Keratinocyte (primary cell): Measurements from ENCODE around the gene ERI2.

Experiments
- EZH2 ChIP-seq: IDR thresholded peaks from one replicate; pipeline ENCODE4 v1.6.1; 2012; ENCODE audit warnings: inconsistent platforms, mild to moderate bottlenecking, low read length, moderate library complexity
- TF ChIP-seq, protein P1 (sequence below), 3 experiments: IDR thresholded peaks in 1 of 3; conservative IDR thresholded peaks in 1 of 3; optimal IDR thresholded peaks in 1 of 3; 2 replicates in 2 of 3; 3 replicates in 1 of 3; pipeline versions ENCODE3 to v1.5.1; 2011; ENCODE audit warnings: low read length in 3 of 3, mild to moderate bottlenecking in 3 of 3, moderate library complexity in 2 of 3, control low read depth in 1 of 3, inconsistent platforms in 1 of 3; ENCODE audit not compliant: insufficient read depth in 2 of 3; ENCODE audit errors: extremely low read depth in 1 of 3

DNA sequence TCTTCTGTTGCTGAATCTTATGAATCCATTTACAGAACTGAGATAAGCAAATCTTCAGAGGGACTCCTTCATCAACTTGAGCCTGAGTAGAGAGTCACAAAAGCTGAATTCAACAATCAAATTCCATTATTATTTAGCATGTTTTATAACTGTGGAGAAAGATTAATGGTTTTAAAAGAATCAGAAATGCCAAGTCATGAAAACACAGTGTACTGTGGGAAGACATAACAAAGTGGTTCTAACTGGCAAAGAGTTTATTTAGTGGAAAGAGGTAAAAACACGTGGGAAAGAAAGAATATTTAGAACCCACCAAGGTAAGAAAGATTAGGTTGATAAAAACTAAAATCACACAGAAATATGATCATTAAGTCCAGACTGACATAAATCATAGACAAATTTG, 5.0 kb downstream of the ERI2 start:
- TF ChIP-seq, protein P1, sequence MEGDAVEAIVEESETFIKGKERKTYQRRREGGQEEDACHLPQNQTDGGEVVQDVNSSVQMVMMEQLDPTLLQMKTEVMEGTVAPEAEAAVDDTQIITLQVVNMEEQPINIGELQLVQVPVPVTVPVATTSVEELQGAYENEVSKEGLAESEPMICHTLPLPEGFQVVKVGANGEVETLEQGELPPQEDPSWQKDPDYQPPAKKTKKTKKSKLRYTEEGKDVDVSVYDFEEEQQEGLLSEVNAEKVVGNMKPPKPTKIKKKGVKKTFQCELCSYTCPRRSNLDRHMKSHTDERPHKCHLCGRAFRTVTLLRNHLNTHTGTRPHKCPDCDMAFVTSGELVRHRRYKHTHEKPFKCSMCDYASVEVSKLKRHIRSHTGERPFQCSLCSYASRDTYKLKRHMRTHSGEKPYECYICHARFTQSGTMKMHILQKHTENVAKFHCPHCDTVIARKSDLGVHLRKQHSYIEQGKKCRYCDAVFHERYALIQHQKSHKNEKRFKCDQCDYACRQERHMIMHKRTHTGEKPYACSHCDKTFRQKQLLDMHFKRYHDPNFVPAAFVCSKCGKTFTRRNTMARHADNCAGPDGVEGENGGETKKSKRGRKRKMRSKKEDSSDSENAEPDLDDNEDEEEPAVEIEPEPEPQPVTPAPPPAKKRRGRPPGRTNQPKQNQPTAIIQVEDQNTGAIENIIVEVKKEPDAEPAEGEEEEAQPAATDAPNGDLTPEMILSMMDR (optimal IDR thresholded peaks at IDR 0.05 in 1 of 3, IDR thresholded peaks at IDR 0.05 in 1 of 3, conservative IDR thresholded peaks at IDR 0.05 in 1 of 3; ENCODE audit: extremely low read depth in 1 of 3, insufficient read depth in 2 of 3, low read length in 3 of 3), result no peak
- TF ChIP-seq EZH2, result no peak
